Heart left ventricle (tissue), 13 donors: Measurements from ENCODE around the gene OGFOD3.

Experiments used
- POLR2A ChIP-seq, 2 donors: fragments of 450-650 bp; IDR thresholded peaks; one replicate each; pipeline ENCODE4 v1.6.1; 2017; ENCODE audit warnings: antibody characterized with exemption in 2 of 2, mild to moderate bottlenecking in 2 of 2, moderate library complexity in 2 of 2
- TF ChIP-seq, protein P1 (sequence below), 12 donors: fragments of 200-600 bp; sonication (generic) in 4 of 12; IDR thresholded peaks; one replicate each; pipeline versions ENCODE4 v1.5.0 to v1.8.0; 2018 to 2022; ENCODE audit warnings: antibody characterized with exemption in 12 of 12, mild to moderate bottlenecking in 5 of 12
- donor health status: ischemic (EF 13 %, LVEDD 7.1; RV severe dilation, severe dysfunction).
- donor health status: DM: no; HTN: yes; CAD: no.
- donor health status: DM: no; HTN: no; CAD: no.
- donor health status: ischemic (EF 25% LVEDD 6.9; RV normal size, moderate dysfunction).
- donor health status: ischemic (EF 25% LVEDD 5.7; RV mildly dilated, moderate dysfunction).
- donor health status: ischemic (EF 35%, LVEDD 5.7; RV mildly dilated, moderate dysfunction).
- donor health status: nonischemic (EF 11% LVEDD 7.7; RV severe dilation, severe dysfunction).
- donor health status: DM: yes; HTN: yes; CAD: no.
- donor health status: PGD.
- donor health status: ischemic (EF 29% LVEDD 5.4; RV normal size, mild dysfunction).
- donor health status: nonischemic (EF 23%, LVEDD 6.1; RV moderate dilation, normal function).

DNA sequence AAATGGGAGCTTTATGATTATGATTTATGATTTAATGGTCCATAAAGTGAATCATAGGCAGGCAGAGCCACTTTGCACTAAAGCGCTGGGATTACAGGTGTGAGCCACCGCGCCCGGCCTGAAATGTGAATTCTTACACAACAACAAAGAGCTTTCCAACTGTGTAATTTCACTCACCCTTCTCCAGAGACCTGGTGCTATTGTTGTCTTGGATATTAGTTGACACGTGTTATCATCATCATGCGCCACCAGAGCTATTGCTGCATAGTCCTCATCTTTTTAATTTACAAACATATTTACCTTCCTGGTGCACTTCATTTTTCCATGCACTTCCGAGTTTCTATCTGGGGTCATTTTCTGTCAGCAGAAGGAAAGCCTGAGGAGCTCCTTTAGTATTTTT, 51.6 kb downstream of the OGFOD3 start:
- TF ChIP-seq, protein P1, sequence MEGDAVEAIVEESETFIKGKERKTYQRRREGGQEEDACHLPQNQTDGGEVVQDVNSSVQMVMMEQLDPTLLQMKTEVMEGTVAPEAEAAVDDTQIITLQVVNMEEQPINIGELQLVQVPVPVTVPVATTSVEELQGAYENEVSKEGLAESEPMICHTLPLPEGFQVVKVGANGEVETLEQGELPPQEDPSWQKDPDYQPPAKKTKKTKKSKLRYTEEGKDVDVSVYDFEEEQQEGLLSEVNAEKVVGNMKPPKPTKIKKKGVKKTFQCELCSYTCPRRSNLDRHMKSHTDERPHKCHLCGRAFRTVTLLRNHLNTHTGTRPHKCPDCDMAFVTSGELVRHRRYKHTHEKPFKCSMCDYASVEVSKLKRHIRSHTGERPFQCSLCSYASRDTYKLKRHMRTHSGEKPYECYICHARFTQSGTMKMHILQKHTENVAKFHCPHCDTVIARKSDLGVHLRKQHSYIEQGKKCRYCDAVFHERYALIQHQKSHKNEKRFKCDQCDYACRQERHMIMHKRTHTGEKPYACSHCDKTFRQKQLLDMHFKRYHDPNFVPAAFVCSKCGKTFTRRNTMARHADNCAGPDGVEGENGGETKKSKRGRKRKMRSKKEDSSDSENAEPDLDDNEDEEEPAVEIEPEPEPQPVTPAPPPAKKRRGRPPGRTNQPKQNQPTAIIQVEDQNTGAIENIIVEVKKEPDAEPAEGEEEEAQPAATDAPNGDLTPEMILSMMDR (IDR thresholded peaks at IDR 0.05), result no peak
- no peak for TF ChIP-seq POLR2A (IDR thresholded peaks at IDR 0.05)
